NOMO-1 (cell line): ENCODE results near the gene ZNF611.
"Not testable (repeated sequence)": the region's sequence is repeated elsewhere in the genome, so short reads cannot be mapped to it uniquely, and the experiment has no call there.

Experiments
- DNase-seq, 2 experiments: peaks; one replicate each; lab custom pipeline; 2025; ENCODE audit not compliant: unreplicated experiment in 2 of 2; lab: John Stamatoyannopoulos, UW

Gene ZNF611

DNA sequence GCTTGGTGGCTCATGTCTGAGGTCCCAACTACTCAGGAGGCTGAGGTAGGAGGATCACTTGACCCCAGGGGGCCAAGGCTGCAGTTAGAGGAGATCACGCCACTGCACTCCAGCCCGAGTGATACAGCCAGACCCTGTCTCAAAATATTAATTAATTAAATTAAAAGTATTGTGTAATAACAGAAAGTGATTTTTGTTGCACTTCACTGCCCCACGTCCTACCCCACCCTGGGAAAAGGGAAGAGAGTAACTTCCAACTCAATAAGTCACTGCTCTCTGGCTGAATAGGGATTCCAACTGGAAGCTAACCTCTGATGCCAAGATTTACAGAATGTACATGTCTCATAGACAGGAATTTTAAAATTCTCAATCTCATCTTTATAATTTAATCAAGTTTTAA, 47.2 kb downstream of the ZNF611 start:
- no peak for DNase-seq

DNA sequence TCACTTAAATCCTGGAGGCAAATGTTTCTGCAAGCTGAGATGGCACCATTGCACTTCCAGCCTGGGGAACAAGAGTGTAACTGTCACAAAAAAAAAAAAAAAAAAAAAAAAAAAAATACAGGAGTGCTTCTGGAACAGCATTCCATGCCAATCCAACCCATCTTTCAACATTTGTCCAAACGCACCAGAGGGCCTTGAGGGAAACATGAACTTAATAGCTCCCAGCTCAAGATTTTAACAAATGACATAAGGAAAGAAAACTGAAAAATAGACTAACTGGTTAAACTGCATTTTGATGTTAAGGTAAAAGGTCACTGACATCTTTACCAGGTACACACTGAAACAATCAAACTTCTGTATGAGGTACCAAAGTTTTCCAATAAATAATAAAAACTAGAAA, 49.0 kb downstream of the ZNF611 start:
- no peak for DNase-seq

DNA sequence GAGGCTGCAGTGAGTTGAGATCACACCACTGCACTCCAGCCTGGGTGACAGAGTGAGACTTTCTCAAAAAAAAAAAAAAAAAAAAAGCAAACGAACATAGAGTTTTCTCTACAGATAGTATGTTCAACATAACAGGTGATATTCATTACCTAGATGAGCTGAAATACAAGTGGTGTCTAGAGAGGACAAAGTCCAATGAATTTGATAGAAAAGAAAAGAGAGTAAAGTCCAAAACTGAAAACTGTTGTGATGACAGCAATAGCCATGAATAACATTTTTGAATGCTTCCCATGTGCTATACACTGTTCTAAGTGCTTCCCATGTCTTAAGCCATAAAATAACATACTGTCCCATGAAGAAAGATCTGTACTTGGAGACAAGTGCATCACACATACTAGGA, 53.6 kb downstream of the ZNF611 start:
- DNase-seq = not testable (repeated sequence)

DNA sequence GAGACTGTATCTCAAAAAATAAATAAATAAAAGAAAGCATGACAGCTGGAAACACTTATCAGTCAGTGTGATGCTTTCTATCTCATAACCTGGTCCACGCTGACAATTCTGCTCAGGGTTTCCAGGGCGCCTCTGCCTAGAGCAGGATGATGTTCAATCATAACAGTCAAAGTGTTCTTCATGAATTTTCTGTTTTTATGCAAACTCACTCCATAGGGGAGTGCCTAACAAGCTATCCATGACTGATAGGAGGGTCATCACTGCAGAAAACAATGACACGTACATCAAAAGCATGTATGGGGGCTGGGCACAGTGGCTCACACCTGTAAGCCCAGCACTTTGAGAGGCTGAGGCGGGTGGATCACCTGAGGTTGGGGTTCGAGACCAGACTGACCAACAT, 55.2 kb downstream of the ZNF611 start:
- DNase-seq = no peak

DNA sequence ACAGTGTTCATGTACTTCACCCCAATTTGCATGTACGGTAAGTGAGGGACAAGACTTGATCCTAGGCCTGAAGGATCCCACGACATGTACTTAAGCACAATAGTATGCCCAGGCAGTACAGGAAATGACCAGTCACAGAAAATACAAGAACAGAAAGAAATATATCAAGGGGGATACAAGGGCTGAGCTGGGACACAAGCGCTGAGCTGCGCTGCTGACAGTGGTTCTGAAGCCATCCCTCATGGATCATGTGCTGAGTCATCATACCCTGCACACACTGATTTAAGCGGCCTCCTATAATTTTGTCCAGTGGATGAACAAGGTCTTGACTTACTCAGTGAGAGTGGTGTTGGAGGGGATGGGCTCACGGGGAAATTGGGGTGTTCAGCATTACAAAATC, 59.6 kb downstream of the ZNF611 start:
- not testable (repeated sequence) for DNase-seq

DNA sequence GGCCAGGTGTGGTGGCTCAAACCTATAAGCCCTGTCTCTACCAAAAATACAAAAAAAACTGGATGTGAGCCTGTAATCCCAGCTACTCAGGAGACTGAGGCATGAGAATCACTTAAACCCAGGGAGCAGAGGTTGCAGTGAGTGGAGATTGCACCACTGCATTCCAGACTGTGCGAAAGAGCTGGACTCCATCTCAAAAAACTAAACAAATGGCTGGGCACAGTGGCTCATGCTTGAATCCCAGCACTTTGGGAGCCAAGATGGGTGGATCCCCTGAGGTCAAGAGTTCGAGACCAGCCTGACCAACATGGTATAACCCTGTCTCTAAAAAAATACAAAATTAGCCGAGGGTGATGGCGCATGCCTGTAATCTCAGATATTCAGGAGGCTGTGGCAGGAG, 61.8 kb downstream of the ZNF611 start:
- no peak for DNase-seq

DNA sequence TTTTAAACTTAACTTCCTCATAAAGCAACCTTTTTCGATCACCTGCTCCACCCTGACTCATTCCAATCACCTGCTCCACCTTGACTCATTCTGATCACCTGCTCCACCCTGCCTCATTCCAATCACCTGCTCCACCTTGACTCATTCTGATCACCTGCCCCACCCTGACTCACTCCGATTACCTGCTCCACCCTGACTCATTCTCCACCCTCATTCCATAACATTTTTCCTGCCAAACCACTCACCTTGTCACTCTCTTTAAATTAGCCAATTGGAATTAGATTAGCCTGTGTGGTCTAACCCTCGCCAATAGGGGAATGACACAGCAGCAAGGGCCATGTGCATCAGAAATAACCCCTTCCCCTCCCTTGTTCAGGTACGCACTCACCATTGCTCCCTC, 64.8 kb downstream of the ZNF611 start:
- DNase-seq = no peak

DNA sequence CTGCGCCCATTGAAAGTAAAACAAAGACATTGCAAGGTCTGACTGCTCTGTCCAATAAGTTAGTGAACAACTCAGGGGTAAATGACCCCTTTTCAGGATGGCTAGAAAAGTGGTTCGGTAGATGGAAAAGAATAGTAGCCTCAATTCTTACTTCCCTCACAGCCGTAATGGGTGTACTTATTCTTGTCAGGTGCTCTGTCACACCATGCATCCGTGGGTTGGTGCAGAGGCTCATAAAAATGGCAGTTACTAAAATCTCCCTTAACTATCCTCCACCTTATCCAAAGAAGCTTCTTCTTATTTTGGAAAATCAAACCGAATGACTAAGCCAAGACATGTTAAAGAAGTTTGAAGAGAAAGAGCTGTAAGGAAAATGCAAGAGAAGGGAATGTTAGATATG, 65.3 kb downstream of the ZNF611 start:
- no peak for DNase-seq

DNA sequence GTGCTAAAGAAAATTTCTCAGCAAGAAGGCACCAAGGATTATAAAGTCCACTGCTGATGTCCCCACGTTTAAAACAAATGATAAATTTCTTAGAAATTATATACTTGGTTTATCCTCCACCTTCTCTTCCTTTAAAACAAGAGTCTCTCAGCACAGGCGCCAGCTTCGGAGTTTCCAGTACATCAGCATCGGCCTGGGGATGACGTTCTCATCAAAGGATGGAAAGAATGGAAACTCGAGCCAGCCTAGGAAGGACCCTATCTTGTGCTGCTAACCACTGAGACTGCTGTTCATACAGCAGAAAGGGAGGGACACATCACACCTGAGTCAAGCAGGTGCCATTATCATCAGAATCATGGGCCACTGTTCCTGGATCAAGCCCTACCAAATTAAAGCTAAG, 66.9 kb downstream of the ZNF611 start:
- DNase-seq = no peak

DNA sequence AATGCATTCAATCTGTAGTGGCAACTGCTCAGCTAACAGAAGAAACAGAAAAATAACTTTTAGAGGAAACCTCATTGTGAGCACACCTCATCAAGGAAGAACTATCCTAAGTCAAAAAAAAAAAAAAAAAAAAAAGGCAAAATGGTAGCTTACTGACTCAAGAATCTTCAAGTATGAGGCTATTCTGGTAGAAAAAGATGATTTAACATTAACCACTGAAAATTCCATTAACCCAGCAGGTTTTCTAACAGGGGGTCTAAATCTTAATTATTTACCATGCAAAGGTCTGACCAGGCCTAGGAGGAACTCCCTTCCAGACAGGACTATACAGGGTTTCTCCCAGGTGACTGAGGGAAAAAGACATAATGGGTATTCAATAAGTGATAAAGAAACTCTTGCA, 68.3 kb downstream of the ZNF611 start:
- no peak for DNase-seq

DNA sequence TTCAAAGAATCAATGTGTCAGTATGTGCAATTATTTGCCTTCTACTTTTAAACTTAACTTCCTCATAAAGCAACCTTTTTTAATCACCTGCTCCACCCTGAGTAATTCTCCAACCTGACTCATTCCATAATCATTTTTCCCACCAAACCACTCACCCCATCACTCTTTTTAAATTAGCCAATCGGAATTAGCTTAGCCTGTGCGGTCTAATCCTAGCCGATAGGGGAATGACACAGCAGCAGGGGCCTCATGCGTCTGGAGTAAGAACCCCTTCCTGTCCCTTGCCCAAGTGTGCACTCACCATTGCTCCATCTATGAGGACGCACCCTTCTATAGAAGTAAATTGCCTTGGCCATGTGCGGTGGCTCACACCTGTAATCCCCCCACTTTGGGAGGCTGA, 69.3 kb downstream of the ZNF611 start:
- no peak for DNase-seq

DNA sequence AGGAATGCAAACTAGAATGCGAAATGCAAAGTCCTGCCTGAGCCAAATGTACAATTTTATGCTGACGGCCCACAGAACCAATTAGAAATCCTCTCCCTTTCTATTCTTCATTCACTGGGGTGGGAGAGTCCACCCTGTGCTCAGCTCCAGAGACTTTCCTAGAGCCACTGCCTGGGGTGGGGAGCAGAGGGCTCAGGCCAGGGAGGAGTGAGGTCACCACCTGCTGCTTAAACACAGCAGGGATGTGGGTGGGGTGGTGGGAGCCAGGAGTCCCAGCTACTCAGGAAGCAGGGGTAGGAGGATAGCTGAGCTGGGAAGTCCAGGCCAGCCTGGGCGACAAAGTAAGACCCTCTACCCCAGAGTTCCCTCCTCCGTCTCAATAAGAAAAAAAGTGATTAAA, 69.8 kb downstream of the ZNF611 start:
- no peak for DNase-seq

DNA sequence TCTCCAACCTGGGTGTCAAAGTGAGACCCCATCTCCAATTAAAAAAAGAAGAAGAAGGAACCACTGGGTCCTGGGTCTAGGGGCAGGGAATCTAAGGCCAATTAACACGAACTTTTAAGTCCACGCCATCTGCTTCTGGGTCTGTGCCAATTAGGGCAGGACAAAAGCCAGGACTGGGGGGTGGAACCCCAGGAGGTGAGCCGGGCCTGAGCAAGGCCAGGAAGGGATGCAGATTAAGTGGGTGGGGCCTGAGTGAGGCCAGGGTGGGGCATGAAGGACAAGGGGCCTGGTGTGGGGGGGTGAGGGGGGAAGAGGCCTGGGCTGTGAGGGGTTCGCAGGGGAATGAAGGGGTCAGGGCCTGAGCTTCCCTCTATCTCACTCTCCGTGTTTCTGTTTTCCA, 70.4 kb downstream of the ZNF611 start:
- no peak for DNase-seq

DNA sequence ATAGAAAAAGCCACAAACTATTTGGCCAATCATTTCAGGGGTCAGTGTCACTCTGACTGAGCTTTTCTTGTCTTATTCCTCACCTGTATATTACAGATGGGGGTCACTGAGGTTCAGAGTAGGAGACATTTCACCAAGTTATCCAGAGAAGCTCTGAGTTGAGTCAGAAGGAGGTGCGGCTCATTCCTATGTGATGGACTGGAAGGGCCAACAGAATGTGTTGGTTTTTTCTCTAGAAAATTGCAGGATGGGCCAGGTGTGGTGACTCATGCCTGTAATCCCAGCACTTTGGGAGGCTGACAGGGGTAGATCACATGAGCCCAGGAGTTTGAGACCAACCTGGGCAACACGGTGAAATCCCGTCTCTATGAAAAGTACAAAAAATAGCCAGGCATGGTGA, 72.2 kb downstream of the ZNF611 start:
- no peak for DNase-seq

DNA sequence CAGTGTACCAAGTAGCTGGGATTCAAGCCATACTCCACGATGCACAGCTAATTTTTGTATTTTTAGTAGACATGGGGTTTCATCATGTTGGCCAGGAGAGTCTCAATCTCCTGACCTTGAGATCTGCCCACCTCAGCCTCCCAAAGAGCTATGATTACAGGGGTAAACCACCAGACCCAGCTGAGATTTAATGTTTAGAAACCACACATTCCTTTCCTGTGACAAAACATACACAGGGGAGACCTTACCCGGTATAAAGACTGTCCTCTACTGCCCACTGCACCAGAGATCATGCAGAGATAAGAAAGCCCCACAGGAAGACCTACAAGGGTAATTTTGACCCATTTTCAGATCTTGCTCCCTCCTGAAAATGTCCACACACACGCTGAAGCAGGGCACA, 73.9 kb downstream of the ZNF611 start:
- DNase-seq = no peak

DNA sequence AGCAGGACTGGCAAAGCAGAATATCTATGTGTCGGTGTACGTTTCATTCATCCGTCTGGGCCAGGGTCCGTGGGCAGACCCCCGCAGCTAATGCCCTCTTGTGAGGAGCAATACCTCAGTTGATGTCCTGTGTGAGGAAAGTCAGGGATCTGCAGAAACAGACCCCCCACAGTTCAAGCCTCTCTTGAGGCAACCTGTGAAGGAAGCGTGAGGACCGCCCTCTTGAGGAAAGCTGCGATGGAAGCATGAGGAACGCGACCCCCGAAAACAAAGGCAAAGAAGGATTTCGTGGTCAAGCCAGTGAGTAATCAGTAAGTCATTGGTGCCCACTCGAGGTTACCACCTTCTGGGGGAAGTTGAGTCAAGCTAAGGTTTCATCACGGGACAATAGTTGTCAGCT, 75.8 kb downstream of the ZNF611 start:
- no peak for DNase-seq

DNA sequence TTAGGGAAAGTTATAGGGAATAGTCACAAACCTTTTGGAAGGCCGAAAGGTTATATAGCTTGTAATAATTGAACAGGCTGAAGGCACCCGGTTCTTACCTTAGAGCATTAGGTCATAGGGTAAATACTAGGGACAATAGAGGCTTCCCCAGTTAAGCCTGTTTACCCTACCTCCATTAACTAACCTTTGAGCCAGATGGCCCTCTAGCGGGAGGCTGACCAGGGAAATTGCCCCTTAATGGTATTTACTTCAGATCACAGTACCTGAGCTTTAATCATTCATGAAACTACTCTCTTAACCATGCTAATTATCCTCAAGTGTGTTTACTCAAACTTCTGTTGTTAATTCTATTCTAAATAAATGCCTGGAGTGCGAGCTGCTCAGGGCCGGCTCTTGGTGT, 76.2 kb downstream of the ZNF611 start:
- no peak for DNase-seq

DNA sequence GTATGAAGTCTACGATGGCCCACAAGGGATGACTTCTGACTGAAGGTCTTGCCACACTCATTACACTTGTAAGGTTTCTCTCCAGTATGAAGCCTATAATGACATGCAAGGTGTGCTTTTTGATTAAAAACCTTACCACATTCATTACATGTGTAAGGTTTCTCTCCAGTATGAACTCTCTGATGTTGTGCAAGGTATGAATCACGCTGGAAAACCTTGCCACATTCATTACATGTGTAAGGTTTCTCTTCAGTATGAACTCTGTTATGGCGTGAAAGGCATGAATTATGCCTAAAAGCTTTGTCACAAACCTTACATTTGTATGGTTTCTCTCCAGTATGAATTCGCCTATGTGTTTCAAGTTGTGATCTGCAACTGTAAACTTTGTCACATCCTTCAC, 81.7 kb downstream of the ZNF611 start:
- DNase-seq = no peak
